ENCODE measurements around the gene EEF2KMT. TPM values are rescaled to one million over a fixed set of nuclear protein-coding genes. Genes with fewer than 3 reads are reported as not detected.

The EEF2KMT gene
- total and polyA plus RNA-seq, 2 of the 8 experiments (the other 6 are each of a cell fraction or from before 2014, with no cell fraction given): 35.8 to 37.0 TPM

- no peak overlapping the region for H2BK15ac ChIP-seq (ENCODE audit: low read length)
- H3K36me3 ChIP-seq (ENCODE audit: control insufficient read depth in 2 of 4, insufficient read depth in 4 of 4, low read length in 3 of 4): peaks cover 0 to 27% (median 12%) of the 10 kb centered on the region in 4 experiments; a peak in 7 of 8 replicates
- H3K4me2 ChIP-seq (ENCODE audit: insufficient read depth in 1 of 2, low read depth in 2 of 2, low read length in 2 of 2): no peak overlapping the region; a peak in 1 of 4 replicates
- no peak overlapping the region for H3K4me3 ChIP-seq (ENCODE audit: extremely low read depth in 1 of 4, insufficient read depth in 2 of 4, low read depth in 3 of 4, low read length in 4 of 4)
- H3K79me2 ChIP-seq (ENCODE audit: control insufficient read depth in 1 of 2, insufficient read depth in 2 of 2, low read length in 2 of 2): peaks cover 7 to 22% of the 10 kb centered on the region in 2 experiments
- no peak overlapping the region for H3K14ac ChIP-seq (ENCODE audit: insufficient read length)
- peaks cover 0 to 6% (median 5%) of the 10 kb centered on the region in 4 experiments; a peak in 5 of 7 replicates for H3K4me1 ChIP-seq (replicated peaks in 1 of 4; ENCODE audit: control insufficient read depth in 3 of 4, insufficient read depth in 4 of 4, low read length in 3 of 4)
- no peak overlapping the region for H4K5ac ChIP-seq (ENCODE audit: insufficient read length, low read depth, low read length)
- POLR2A ChIA-PET (ENCODE audit: partially characterized antibody): interaction anchor here (0.6 to 2.7 kb wide), 6 partner anchors 11 to 667 kb away, joined by 3 to 17 read pairs (median 3); no protein-coding TSS in a partner anchor
- no peak overlapping the region for H3K4ac ChIP-seq (replicated peaks; ENCODE audit: insufficient read length, low read depth, low read length)
- H2BK120ac ChIP-seq (replicated peaks; ENCODE audit: low read depth, low read length): no peak overlapping the region
- H3K18ac ChIP-seq (ENCODE audit: extremely low read depth, low read length): no peak overlapping the region
- no peak overlapping the region for H2BK5ac ChIP-seq (ENCODE audit: low read depth, low read length)
- no peak overlapping the region for H4K8ac ChIP-seq (ENCODE audit: extremely low read depth, insufficient read depth, low read length)
- H3K9ac ChIP-seq (replicated peaks in 1 of 4; ENCODE audit: extremely low read depth in 1 of 4, low read depth in 3 of 4, low read length in 3 of 4): no peak overlapping the region
- H3K27me3 ChIP-seq (replicated peaks in 1 of 4; ENCODE audit: control insufficient read depth in 3 of 4, extremely low read depth in 1 of 4, insufficient read depth in 3 of 4, low read length in 3 of 4): 0 out of 7 replicates have a peak, but pooled peaks cover 0 to 3% (median 0%) of the 10 kb centered on the region in 4 experiments
- no peaks in the 10 kb centered on the region for H3K9me3 ChIP-seq (ENCODE audit: insufficient read depth in 2 of 2, low read depth in 1 of 2, low read length in 1 of 2)
- H4K91ac ChIP-seq (replicated peaks; ENCODE audit: insufficient read length, low read length): no peak overlapping the region
- no peak overlapping the region for H3K56ac ChIP-seq (replicated peaks; ENCODE audit: insufficient read length, low read depth, low read length)
- peaks cover 6% of the 10 kb centered on the region for H3K23me2 ChIP-seq (ENCODE audit: low read depth, low read length)
- no peak overlapping the region for H2BK12ac ChIP-seq (ENCODE audit: low read depth, low read length)
- peaks cover 4% of the 10 kb centered on the region; the same call in 1 of the 2 replicates for H3K79me1 ChIP-seq (ENCODE audit: low read depth, low read length)
- DNase-seq (ENCODE audit: low read depth in 1 of 2, low spot score in 2 of 2) (no peak), FAIRE-seq (no peak)
- H2AFZ ChIP-seq (ENCODE audit: low read length): no peak overlapping the region
- H2AK5ac ChIP-seq (ENCODE audit: low read depth, low read length): no peak overlapping the region
- WGBS, 2 experiments (ENCODE audit: extremely low coverage in 1 of 2, insufficient coverage in 1 of 2, insufficient read length in 1 of 2, insufficient replicate concordance in 2 of 2, low coverage in 1 of 2, low lambda C conversion rate in 2 of 2, missing lambda C conversion rate in 1 of 2): 82% methylated on average over 2 of the region's 2 CpGs; no CpG with 5 or more reads in 1 of the 2 experiments
- H2BK20ac ChIP-seq (ENCODE audit: low read length): no peak overlapping the region
- CTCF ChIA-PET (ENCODE audit: partially characterized antibody): interaction anchor here (0.6 to 27.9 kb wide), 5 partner anchors 9 to 20 kb away, joined by 3 to 625 read pairs (median 4); partner anchors contain the start of gene C16orf89
- H4K20me1 ChIP-seq (replicated peaks in 1 of 2; ENCODE audit: control insufficient read depth in 1 of 2, insufficient read depth in 2 of 2, low read length in 2 of 2): peaks cover 0 to 1% of the 10 kb centered on the region in 2 experiments
- no peak for TF ChIP-seq NANOG (IDR thresholded peaks at IDR 0.05; ENCODE audit: insufficient read depth, low read depth, low read length, poor library complexity, severe bottlenecking)
- H3K27ac ChIP-seq (ENCODE audit: low read depth, low read length): no peak overlapping the region
- no peak overlapping the region for H3K23ac ChIP-seq (ENCODE audit: insufficient read length)
Measured at GRCh38 chr16:5073279-5073629, 24.3 kb downstream of the EEF2KMT start.

All from H1 (cell line).